ENCODE measurements around the gene ADRA2B.
A peak's percentile ranks its signal among the peaks of the same experiment; 100 is the strongest.

The ADRA2B gene

DNA sequence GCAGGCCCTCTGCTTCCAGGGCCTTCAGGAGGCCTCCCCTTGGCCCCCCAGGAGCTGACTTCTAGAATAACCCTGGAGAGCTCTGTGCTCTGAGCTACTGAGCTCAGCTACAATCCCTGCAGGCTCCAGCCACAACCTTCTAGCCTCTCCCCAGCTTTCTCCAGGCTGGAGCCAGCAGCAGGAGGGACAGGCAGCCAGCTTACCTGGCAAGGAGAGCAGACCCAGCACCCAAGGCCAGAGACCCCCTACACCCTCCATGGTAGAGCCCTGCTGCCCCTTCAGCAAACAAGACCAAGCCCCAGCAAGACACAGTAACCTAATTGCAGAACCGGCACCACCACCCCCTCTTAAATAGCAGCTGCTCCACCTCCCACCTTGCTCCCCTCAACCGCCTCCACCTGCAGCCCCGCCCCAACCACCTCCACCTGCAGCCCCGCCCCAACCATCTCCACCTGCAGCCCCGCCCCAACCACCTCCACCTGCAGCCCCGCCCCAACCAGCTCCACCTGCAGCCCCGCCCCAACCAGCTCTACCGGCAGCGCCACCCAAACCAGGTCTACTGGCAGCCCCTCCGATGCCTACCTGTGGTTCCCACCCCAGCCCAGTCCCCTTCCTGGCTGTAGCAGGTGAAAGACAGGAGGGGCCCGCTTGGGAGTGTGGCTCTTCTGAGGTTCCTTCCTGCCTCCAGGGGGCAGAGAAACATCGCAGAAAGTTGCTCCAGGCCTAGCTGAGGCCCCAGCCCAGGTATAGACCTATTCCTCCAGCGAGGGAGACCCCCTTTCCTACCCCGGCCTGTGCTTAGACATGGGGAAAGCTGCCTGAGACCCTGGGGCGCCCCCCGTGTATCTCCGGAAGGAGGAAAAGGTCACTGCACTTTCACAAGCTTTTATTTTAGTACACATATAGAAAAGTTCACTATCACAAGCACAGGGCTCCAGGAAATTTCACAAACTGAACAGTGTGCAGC is 22.1 kb upstream of the ADRA2B start, which contains the start of gene ASTL:
Gene ASTL, minus strand, starts transcription at position 324 of the 967 bp plus-strand sequence. Its CDS starts 66 bp downstream, at position 258.
- no peak within 1 kb of the TSS for H3K27ac ChIP-seq
- DNase-seq (ENCODE audit: low read depth, low spot score) = peak; percentile 33

DNA sequence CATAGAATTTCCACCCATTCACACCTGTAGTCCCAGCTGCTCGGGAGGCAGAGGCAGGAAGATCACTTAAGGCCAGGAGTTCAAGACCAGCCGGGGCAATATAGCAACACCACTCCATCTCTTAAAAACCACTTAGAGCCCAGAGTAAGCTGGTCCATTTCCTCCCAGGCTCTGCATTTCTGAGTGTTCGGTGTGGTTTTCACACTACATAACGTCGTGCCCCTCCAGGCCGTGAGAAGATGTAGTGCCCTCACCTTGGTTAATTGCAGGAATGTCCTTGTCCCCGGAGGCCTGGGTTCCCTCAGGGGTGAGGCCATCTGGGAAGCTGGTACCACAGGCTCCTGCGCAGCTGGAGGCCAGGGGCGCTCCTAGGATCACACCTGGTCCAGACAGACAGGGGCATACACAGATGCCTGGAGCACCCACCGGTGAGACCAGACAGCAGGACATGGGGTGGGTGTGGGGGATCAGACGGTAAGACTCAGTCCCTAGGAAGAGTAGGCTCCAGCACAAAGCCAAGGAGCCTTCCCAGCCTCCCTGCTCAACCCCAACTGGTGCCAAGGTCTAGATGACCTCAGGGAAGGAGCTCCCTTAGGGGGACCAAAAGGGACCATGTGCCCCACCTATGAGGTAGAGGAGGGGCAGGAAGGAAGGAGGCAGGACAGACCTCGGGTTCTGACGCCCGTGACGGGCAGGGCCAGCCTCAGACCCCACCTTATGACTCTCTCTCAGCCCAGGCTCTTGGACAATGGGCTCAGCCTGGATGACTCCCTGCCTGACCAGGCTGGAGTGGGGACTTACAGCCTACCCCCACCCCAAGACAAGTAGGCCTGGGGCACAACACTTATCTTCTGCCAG is 21.2 kb upstream of the ADRA2B start:
- no peak overlapping the region for H3K27ac ChIP-seq
- DNase-seq (ENCODE audit: low read depth, low spot score) = no peak

DNA sequence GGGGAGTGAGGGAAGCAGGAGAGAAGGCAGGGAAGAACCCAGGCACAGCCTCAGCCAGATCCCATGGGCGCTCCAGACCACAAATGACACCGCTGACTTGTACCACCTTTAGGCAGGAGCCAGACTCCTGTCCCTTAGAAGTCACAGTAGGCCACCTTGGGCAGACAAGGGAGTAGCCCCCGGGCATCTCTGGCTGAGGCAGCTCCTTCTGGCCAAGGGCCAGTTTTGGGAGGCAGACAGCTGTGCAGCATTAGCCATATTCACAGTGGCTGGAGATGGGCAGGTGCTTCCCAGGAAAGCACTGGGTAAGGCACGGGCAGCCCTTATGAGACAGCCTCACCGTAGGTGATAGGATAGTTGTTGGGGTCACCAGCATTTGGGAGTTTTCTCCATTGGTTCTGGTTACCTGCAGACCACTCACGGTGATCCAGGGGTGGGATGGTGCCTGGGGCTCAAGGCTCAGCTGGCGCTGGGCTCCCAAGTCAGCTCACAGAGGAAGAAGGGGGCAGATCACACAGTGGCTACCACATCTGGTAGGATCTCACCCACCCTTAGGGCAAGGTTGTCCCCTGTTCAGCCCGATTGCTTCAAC is 19.9 kb upstream of the ADRA2B start:
- no peak overlapping the region for H3K27ac ChIP-seq
- no peak for DNase-seq (ENCODE audit: low read depth, low spot score)

DNA sequence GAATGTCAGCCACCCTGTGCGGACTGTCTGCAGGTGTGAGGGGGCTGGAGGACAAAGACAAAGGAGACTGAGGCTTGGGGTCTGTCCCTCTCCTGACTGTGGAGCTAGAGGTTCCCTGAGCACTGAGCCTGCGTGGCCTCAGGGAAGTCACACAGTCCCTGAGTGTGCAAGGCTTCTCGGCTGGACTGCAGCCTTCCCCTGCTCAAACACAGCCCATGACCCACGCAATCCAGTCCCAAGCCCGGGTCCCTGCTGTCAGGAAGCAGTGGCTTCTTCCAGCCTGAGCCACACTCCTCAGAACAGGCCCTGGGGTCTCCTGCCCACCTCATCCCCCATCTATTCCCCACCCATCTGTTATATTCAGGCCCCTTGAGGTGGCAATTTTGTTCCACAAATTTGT is 19.2 kb upstream of the ADRA2B start:
- no peak for DNase-seq (ENCODE audit: low read depth, low spot score)
- H3K27ac ChIP-seq = no peak overlapping the region

DNA sequence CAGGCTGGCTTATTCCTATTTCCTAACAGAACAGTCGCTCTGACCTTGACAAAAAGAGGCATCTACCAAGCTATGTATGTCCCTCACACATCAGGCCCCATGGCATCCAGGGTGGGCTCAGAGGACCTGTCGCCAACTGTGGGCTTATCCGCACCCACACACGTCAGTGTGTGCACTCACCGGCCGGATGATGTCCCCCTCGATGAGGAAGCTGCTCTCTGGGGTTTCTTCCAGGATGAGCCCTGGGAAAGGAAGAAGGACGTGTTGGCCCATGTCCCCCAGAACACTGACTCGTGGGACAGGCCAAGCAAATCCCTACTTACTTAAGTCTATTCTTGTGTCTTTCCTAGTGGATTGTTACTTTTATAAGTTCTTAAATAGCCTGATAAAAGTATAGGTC is 18.8 kb upstream of the ADRA2B start:
- no peak for DNase-seq (ENCODE audit: low read depth, low spot score)
- H3K27ac ChIP-seq = no peak overlapping the region

DNA sequence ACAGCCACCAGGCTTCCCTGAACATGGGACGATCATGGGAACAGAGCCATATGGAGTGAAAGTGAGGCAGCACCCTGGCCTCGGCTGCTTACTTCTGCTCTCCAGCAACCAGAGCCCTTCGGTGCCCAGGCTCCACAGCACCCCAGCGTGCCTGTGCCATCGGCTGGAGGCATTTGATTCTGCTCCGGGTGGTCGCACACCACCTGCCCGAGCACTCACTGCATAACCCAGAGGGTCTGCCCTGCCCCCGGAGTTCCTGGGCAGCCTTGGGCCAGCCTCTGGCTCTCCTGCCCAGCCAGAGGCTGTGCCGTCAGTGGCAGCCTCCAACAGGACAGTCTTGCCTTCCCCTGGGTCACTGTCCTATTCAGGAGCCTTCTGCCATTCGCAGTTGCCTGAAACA is 18.1 kb upstream of the ADRA2B start:
- H3K27ac ChIP-seq = no peak overlapping the region
- no peak for DNase-seq (ENCODE audit: low read depth, low spot score)

DNA sequence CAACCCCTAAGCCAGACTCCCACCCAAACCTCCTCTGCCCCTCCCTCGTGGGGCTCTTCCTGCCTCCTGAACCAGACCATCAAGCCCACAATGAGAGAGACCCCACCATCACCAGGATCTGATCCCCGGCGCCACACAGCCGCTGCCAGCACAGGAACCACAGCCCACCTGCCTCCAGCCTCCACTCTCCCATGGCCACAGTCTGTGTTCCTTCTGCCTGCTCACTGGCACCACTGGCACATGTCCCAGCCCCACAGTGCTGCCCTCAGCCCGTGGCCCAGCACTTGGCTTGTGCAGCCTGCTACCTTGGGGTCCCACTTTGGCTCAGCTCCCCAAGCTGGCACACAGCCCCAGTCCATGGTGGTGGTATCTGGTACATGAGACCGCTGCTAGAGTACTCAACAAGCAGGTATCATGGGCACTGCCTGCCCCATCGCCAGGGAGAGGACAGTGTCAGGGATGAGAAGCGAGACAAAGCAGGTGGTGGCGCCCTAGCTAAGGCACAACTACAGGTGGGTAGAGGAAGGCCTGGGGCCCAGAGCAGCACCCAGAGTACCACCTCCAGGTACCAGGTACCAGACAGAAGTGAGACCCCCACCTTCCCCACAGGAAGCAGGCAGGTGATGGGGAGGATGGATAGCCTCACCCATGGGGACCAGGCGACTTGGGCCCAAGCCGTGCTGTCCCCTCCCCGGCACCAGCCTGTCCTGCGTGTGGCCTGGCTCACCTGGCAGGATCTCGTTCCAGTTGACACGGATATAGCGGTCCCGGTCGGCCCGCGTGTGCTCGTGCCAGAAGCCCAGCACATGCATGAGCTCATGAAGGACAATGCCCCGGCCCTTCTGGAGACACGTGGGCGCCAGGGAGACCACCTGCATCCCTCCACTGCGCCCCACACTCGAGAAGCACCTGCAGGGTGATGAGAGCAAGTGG is 15.7 kb upstream of the ADRA2B start:
- DNase-seq (ENCODE audit: low read depth, low spot score) = no peak
- no peak overlapping the region for H3K27ac ChIP-seq

DNA sequence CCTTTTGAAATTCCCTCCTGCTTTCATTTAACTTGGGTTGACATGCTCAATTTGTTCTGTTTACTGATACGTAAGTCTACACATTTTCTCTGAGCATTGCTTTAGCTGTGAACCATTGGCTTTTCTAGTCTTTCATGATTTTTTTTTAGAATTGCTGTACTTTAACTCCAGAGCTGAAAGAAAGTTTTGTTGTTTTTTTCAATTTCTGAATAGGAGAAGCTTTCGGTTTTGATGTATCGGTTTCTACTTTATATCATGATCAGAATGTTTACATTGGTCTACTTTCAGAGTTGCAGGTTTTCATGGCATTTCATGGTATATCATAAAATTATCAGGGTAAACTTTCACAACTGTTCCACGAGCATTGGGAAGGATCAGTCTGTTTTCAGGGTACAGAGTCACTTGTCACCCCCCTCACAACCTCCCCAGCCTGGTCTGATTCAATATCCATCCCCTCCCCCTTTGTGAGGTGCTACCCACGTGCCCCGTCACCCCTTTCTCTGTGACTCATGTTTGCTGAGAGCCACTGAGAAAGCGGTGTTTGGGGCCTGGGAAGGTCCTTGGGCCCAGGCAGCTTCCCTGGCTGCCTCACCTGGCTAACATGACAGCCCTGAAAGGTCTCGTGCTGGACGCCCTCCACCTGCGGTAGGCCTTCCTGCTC is 14.9 kb upstream of the ADRA2B start:
- no peak overlapping the region for H3K27ac ChIP-seq
- no peak for DNase-seq (ENCODE audit: low read depth, low spot score)

DNA sequence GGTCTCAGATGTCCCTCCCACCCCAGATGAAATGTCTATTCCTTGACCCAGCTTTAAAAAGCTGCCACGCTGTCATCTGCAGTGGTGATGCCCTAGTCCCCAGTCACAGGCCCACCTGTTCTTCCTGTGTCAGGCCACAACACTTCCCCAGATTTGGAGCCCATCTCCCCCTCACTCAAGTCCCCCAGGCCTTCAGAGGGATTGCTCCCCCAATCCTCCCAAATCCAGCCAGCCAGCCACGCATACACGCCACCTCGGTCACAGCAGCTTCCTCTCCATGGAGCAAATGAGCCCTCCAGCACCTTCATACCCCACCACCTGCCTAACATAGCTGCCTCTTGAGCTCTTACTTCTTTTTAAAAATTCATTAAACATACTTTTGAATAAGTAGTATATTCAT is 14.1 kb upstream of the ADRA2B start:
- H3K27ac ChIP-seq = no peak overlapping the region
- DNase-seq (ENCODE audit: low read depth, low spot score) = no peak

DNA sequence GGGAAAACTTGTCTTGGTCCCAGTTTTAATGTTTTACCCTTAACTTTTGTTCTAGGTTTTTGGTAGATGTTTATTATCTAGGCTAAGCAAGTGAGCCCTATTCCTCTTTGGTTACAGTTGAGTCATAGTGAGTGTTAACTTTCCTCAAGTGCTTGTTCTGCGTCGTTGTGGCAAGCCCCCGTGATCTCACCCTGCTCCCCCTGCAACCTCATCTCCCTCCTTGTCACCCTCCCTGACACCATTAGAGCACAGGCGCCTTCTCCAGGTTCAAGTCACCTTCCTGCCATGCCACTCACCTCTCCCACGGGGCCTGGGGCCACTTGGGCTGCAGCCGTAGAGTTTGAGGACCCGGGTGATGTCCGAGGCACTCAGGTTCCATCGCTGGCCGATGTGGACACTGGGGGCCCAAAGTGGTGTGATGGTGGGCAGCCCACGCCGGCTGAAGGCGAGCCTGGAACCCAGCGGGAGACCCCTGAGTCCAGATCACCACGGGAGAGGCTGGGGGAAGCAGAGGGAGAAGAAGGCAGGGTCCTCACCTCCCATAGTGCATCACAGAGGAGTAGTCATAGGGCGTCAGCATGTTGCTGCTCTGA is 13.3 kb upstream of the ADRA2B start:
- DNase-seq (ENCODE audit: low read depth, low spot score) = no peak
- H3K27ac ChIP-seq = no peak overlapping the region

DNA sequence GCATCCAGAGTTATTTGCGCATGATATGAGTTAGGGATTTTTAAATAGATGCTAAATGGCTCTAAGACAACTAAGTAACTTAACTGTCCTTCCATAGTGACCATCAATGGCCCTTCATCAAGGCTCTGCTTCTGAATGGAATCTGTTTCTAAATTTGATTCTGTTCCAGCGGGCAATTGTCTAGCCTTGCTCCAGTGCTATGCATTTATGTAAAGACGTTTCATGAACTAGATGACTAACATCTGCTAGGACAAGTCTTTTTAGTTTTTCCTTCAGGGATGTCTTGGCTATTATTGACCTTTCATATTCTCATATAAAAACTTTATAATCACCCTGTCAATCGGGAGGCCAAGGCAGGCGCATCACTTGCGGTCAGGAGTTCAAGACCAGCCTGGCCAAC is 12.1 kb upstream of the ADRA2B start:
- no peak overlapping the region for H3K27ac ChIP-seq
- DNase-seq (ENCODE audit: low read depth, low spot score) = no peak

DNA sequence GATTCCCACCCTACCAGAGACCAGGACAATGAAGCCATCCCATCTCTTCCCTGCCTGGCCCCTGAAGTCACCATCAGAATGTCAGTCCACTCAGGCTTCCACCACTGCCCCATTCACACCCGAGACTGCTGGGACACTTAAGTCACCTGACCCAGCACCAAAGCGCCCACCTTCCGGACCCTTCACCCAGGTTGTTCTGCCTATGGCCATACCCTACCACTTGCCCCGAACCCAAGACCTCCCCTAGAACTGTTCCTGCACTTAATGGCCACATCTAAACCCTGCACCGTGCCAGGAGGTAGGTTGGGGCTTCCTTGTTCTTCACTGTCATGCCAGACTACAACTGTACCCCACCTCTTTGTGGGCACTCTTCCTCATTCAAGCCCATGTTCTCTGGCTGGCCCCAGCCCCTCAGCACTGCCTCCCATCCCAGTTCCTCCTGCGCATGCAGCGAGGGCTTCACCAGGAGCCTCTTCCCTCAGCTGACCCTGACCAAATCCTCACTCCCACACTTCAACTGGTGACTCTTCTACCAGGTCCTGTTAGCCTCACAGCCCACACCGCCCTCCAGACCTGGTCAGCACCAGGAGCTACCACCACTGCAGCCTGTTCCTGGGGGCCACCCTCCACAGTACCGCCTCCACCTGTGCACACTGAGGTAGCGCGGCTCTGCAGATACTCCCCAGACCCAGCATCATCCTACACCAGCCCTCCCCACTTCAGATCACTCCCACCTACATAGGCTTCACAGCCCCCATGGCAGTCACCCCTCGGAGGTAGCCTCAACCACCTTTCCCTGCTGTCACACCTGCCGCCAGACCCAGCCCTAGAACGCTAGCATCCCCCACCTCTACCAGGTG is 8.3 kb upstream of the ADRA2B start:
- no peak overlapping the region for H3K27ac ChIP-seq
- no peak for DNase-seq (ENCODE audit: low read depth, low spot score)

DNA sequence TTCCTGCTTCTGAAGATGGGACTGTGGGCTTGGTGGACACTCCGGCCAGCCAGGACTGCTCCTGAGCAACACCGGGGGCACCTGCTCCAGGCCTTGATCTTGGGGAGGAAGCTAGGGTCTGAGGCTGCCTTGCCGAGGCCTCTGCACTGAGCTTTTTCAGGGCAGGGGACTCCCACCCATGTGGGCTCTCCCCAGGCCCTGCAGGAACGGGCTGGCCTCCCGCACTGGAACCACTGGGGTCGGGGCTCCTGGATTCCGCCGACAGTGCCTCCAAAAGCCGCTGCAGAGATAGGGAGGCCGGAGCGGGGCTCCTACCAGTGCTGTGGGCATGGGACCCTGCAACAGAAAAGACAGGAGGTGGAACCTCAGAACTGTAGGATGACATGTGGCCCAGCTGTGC is 7.6 kb upstream of the ADRA2B start:
- H3K27ac ChIP-seq = no peak overlapping the region
- DNase-seq (ENCODE audit: low read depth, low spot score) = no peak

DNA sequence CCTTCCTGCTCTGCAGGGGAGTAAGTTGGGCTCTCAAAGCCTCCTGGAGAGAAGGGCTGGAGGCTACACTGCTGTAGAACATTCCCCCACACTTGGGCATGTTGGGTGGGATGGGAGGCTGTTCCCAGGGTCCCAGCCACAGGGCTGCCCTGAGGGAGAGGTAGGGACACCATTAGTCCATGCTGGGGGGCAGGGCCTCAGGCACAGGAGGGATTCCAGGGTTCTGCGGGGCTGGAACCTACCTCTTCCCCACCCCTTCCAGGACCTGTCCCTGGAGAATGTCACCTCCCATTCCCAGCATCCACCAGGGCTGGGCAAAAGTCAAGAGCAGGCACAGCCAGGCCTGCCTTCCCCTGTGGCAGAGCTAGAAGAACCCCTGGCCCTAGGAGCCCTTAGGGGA is 6.9 kb upstream of the ADRA2B start:
- no peak overlapping the region for H3K27ac ChIP-seq

DNA sequence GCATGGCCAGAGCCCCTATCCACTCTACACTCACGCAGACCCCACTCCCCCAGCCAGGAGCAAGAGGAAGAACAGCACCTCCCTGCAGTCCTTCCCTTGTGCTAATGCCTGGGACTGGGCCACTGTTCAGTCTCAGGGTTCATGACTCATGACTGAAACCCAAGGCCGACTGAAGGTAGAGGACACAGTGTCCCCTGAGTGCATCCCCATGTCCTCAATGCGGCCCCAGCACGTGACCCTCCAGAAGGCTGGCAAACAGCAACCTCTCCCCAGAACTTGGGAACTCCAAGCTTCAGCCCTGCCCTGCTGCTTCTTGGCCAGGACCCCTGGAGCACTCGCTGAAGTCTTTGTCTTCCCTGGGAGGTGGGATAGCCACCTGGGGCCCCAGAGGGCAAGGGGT is 6.0 kb upstream of the ADRA2B start:
- no peak overlapping the region for H3K27ac ChIP-seq
- DNase-seq (ENCODE audit: low read depth, low spot score) = no peak

More for the DNA sequence above, 6.9 kb upstream of the ADRA2B start:
- no peak for DNase-seq (ENCODE audit: low read depth, low spot score)

DNA sequence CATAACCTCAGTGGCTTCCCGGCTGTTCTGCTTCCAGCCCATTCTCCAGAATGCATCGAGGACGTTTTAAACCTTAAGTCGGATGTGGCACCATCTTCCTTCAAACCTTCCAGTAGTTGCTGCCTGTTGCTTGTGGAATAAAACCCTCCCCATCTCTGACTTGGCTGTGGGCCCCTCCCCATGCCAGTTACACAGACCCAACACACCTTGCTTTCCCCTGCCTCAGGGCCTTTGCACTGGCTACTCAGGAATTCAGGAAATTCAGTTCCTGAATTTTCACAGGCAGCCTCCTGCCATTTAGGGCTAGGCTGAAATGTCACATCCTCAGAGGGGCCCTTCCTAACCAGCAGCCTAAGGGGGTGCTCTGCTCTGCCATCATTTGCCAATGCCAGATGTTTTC is 5.0 kb upstream of the ADRA2B start:
- DNase-seq (ENCODE audit: low read depth, low spot score) = no peak
- H3K27ac ChIP-seq = no peak overlapping the region

DNA sequence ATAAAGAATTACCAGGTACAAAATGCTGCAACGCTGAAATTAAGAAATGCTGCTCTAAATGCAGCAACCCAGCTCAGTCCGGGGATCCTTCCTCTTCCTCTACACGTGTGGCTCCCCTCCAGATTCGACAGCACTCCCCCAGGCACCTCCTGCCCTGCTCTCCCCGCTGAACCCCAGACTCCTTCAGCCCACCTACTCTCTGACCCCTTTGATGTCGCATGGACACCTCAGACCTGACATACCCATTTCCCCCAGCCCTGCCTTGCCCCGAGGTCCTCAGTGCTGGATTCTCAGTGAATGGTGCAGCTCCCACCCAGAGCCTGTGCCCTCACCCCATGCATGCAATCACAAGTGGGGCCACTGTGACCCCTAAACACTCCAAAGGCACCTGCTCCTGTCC is 4.6 kb upstream of the ADRA2B start:
- H3K27ac ChIP-seq = no peak overlapping the region
- DNase-seq (ENCODE audit: low read depth, low spot score) = no peak

Data from epithelial cell of prostate (primary cell).